Measurements from ENCODE around the gene ZNF768. TPM values are rescaled to one million over a fixed set of nuclear protein-coding genes. Genes with fewer than 3 reads are reported as not detected.
"Not testable (repeated sequence)": the region's sequence is repeated elsewhere in the genome, so short reads cannot be mapped to it uniquely, and the experiment has no call there.

Gene ZNF768
- polyA plus RNA-seq, 1 donor = 53.1 TPM

GRCh38 chr16:30488764-30489605 lies 37.4 kb downstream of the ZNF768 start:
- Histone ChIP-seq H3K27me3 (ENCODE audit: control insufficient read depth, insufficient read depth, low read length) (no peaks in the 10 kb centered on the region), H3K27ac (ENCODE audit: low read length) (no peak overlapping the region)
- no CpG with 5 or more reads among the region's 11 CpGs for WGBS (ENCODE audit: insufficient coverage, low lambda C conversion rate)

GRCh38 chr16:30485818-30486436 lies 40.4 kb downstream of the ZNF768 start:
- Histone ChIP-seq H3K4me3 (ENCODE audit: low read length) (no peak overlapping the region), H3K27me3 (ENCODE audit: control insufficient read depth, insufficient read depth, low read length) (no peaks in the 10 kb centered on the region), H3K9me3 (ENCODE audit: control insufficient read depth, low read depth, low read length) (no peaks in the 10 kb centered on the region), H3K36me3 (ENCODE audit: control insufficient read depth, insufficient read depth, low read length) (no peaks in the 10 kb centered on the region), H3K4me1 (ENCODE audit: control insufficient read depth, insufficient read depth, low read length) (no peaks in the 10 kb centered on the region), H3K27ac (ENCODE audit: low read length) (no peak overlapping the region)
- no peak for DNase-seq
- no CpG with 5 or more reads among the region's 7 CpGs for WGBS (ENCODE audit: insufficient coverage, low lambda C conversion rate)

More at GRCh38 chr16:30488764-30489605, 37.4 kb downstream of the ZNF768 start:
- no peak for DNase-seq
- Histone ChIP-seq H3K36me3 (ENCODE audit: control insufficient read depth, insufficient read depth, low read length) (no peaks in the 10 kb centered on the region), H3K4me3 (ENCODE audit: low read length) (no peak overlapping the region), H3K4me1 (ENCODE audit: control insufficient read depth, insufficient read depth, low read length) (no peaks in the 10 kb centered on the region), H3K9me3 (ENCODE audit: control insufficient read depth, low read depth, low read length) (no peaks in the 10 kb centered on the region)

GRCh38 chr16:30484887-30485286 lies 41.5 kb downstream of the ZNF768 start:
- Histone ChIP-seq H3K4me1 (ENCODE audit: control insufficient read depth, insufficient read depth, low read length) (no peaks in the 10 kb centered on the region), H3K27me3 (ENCODE audit: control insufficient read depth, insufficient read depth, low read length) (no peaks in the 10 kb centered on the region), H3K36me3 (ENCODE audit: control insufficient read depth, insufficient read depth, low read length) (no peaks in the 10 kb centered on the region), H3K27ac (ENCODE audit: low read length) (no peak overlapping the region), H3K4me3 (ENCODE audit: low read length) (no peak overlapping the region), H3K9me3 (ENCODE audit: control insufficient read depth, low read depth, low read length) (no peaks in the 10 kb centered on the region)
- no peak for DNase-seq

GRCh38 chr16:30482366-30482765 lies 44.0 kb downstream of the ZNF768 start:
- H3K4me3 ChIP-seq (ENCODE audit: low read length) = no peak overlapping the region
- H3K27ac ChIP-seq (ENCODE audit: low read length) = no peak overlapping the region
- no peaks in the 10 kb centered on the region for H3K36me3 ChIP-seq (ENCODE audit: control insufficient read depth, insufficient read depth, low read length)
- WGBS (ENCODE audit: insufficient coverage, low lambda C conversion rate) = 100% methylated on average over 1 of the region's 3 CpGs
- H3K27me3 ChIP-seq (ENCODE audit: control insufficient read depth, insufficient read depth, low read length) = no peaks in the 10 kb centered on the region
- DNase-seq = no peak
- H3K9me3 ChIP-seq (ENCODE audit: control insufficient read depth, low read depth, low read length) = no peaks in the 10 kb centered on the region
- no peaks in the 10 kb centered on the region for H3K4me1 ChIP-seq (ENCODE audit: control insufficient read depth, insufficient read depth, low read length)

- H3K4me3 ChIP-seq (ENCODE audit: low read length) = no peak overlapping the region
- H3K4me1 ChIP-seq (ENCODE audit: control insufficient read depth, insufficient read depth, low read length) = no peaks in the 10 kb centered on the region
- H3K36me3 ChIP-seq (ENCODE audit: control insufficient read depth, insufficient read depth, low read length) = no peaks in the 10 kb centered on the region
- H3K27ac ChIP-seq (ENCODE audit: low read length) = no peak overlapping the region
- no peaks in the 10 kb centered on the region for H3K27me3 ChIP-seq (ENCODE audit: control insufficient read depth, insufficient read depth, low read length)
- no peaks in the 10 kb centered on the region for H3K9me3 ChIP-seq (ENCODE audit: control insufficient read depth, low read depth, low read length)
- no peak for DNase-seq
- 100% methylated on average over 1 of the region's 5 CpGs for WGBS (ENCODE audit: insufficient coverage, low lambda C conversion rate)
Observed at GRCh38 chr16:30481381-30481780, 45.0 kb downstream of the ZNF768 start.

GRCh38 chr16:30478766-30479478 lies 47.4 kb downstream of the ZNF768 start:
- H3K27me3 ChIP-seq (ENCODE audit: control insufficient read depth, insufficient read depth, low read length) = peaks cover 11% of the 10 kb centered on the region
- H3K4me3 ChIP-seq (ENCODE audit: low read length) = no peak overlapping the region
- DNase-seq = no peak
- H3K27ac ChIP-seq (ENCODE audit: low read length) = no peak overlapping the region
- WGBS (ENCODE audit: insufficient coverage, low lambda C conversion rate) = 86% methylated on average over 1 of the region's 12 CpGs
- H3K4me1 ChIP-seq (ENCODE audit: control insufficient read depth, insufficient read depth, low read length) = no peaks in the 10 kb centered on the region
- no peaks in the 10 kb centered on the region for H3K36me3 ChIP-seq (ENCODE audit: control insufficient read depth, insufficient read depth, low read length)
- H3K9me3 ChIP-seq (ENCODE audit: control insufficient read depth, low read depth, low read length) = peaks cover 4% of the 10 kb centered on the region

GRCh38 chr16:30477773-30478172 lies 48.6 kb downstream of the ZNF768 start:
- H3K27me3 ChIP-seq (ENCODE audit: control insufficient read depth, insufficient read depth, low read length) = peaks cover 19% of the 10 kb centered on the region
- H3K4me3 ChIP-seq (ENCODE audit: low read length); DNase-seq; H3K36me3 ChIP-seq (ENCODE audit: control insufficient read depth, insufficient read depth, low read length); H3K27ac ChIP-seq (ENCODE audit: low read length); H3K9me3 ChIP-seq (ENCODE audit: control insufficient read depth, low read depth, low read length); H3K4me1 ChIP-seq (ENCODE audit: control insufficient read depth, insufficient read depth, low read length): not testable (repeated sequence)
- WGBS (ENCODE audit: insufficient coverage, low lambda C conversion rate) = 95% methylated on average over 1 of the region's 3 CpGs

- Histone ChIP-seq H3K27me3 (ENCODE audit: control insufficient read depth, insufficient read depth, low read length) (peaks cover 19% of the 10 kb centered on the region), H3K4me3 (ENCODE audit: low read length) (no peak overlapping the region), H3K4me1 (ENCODE audit: control insufficient read depth, insufficient read depth, low read length) (peaks cover 6% of the 10 kb centered on the region), H3K9me3 (ENCODE audit: control insufficient read depth, low read depth, low read length) (peaks cover 4% of the 10 kb centered on the region), H3K36me3 (ENCODE audit: control insufficient read depth, insufficient read depth, low read length) (no peaks in the 10 kb centered on the region), H3K27ac (ENCODE audit: low read length) (no peak overlapping the region)
- no CpG with 5 or more reads among the region's 3 CpGs for WGBS (ENCODE audit: insufficient coverage, low lambda C conversion rate)
- DNase-seq = no peak
Observed at GRCh38 chr16:30476991-30477390, 49.4 kb downstream of the ZNF768 start.

- H3K36me3 ChIP-seq (ENCODE audit: control insufficient read depth, insufficient read depth, low read length) = no peaks in the 10 kb centered on the region
- no peak overlapping the region for H3K27ac ChIP-seq (ENCODE audit: low read length)
- H3K9me3 ChIP-seq (ENCODE audit: control insufficient read depth, low read depth, low read length) = peaks cover 4% of the 10 kb centered on the region
- H3K4me1 ChIP-seq (ENCODE audit: control insufficient read depth, insufficient read depth, low read length) = peaks cover 6% of the 10 kb centered on the region
- no peak overlapping the region for H3K4me3 ChIP-seq (ENCODE audit: low read length)
- H3K27me3 ChIP-seq (ENCODE audit: control insufficient read depth, insufficient read depth, low read length) = peaks cover 19% of the 10 kb centered on the region
- WGBS (ENCODE audit: insufficient coverage, low lambda C conversion rate) = no CpG with 5 or more reads among the region's 7 CpGs
- no peak for DNase-seq
Observed at GRCh38 chr16:30474684-30475083, 51.7 kb downstream of the ZNF768 start.

GRCh38 chr16:30474074-30474452 lies 52.3 kb downstream of the ZNF768 start:
- no CpG with 5 or more reads among the region's 35 CpGs for WGBS (ENCODE audit: insufficient coverage, low lambda C conversion rate)
- Histone ChIP-seq H3K4me3 (ENCODE audit: low read length) (no peak overlapping the region), H3K27me3 (ENCODE audit: control insufficient read depth, insufficient read depth, low read length) (peaks cover 19% of the 10 kb centered on the region), H3K4me1 (ENCODE audit: control insufficient read depth, insufficient read depth, low read length) (peaks cover 6% of the 10 kb centered on the region), H3K9me3 (ENCODE audit: control insufficient read depth, low read depth, low read length) (peaks cover 4% of the 10 kb centered on the region), H3K36me3 (ENCODE audit: control insufficient read depth, insufficient read depth, low read length) (no peaks in the 10 kb centered on the region), H3K27ac (ENCODE audit: low read length) (no peak overlapping the region)
- DNase-seq = no peak

Data from large intestine (tissue), 3 donors.